NCI-H2196 (cell line): ENCODE data around the gene CENPF.
A peak's percentile ranks its signal among the peaks of the same experiment; 100 is the strongest.

Experiments used
- DNase-seq: peaks from one replicate; lab custom pipeline; 2025; ENCODE audit not compliant: unreplicated experiment; lab: John Stamatoyannopoulos, UW

Gene CENPF

GRCh38 chr1:214617246-214617645 lies 14.3 kb downstream of the CENPF start:
- DNase-seq, result no peak

- DNase-seq, result no peak
These were observed 14.8 kb downstream of the CENPF start for GRCh38 chr1:214617843-214618242.

GRCh38 chr1:214621236-214621635 lies 18.2 kb downstream of the CENPF start:
- no peak for DNase-seq

GRCh38 chr1:214623430-214623829 lies 20.4 kb downstream of the CENPF start:
- DNase-seq, result no peak

GRCh38 chr1:214632091-214632490 lies 29.1 kb downstream of the CENPF start:
- no peak for DNase-seq

GRCh38 chr1:214633686-214634085 lies 30.7 kb downstream of the CENPF start:
- no peak for DNase-seq

GRCh38 chr1:214634267-214634666 lies 31.3 kb downstream of the CENPF start:
- DNase-seq, result no peak

GRCh38 chr1:214635086-214635485 lies 32.1 kb downstream of the CENPF start:
- no peak for DNase-seq

- DNase-seq, result no peak
These were observed 32.5 kb downstream of the CENPF start for GRCh38 chr1:214635506-214635905.

- DNase-seq, result no peak
These were observed 33.4 kb downstream of the CENPF start for GRCh38 chr1:214636436-214636835.

GRCh38 chr1:214637125-214637524 lies 34.1 kb downstream of the CENPF start:
- DNase-seq, result no peak

- peak; percentile 11 for DNase-seq
These were observed 34.9 kb downstream of the CENPF start for GRCh38 chr1:214637722-214638458.

- DNase-seq, result no peak
These were observed 35.4 kb downstream of the CENPF start for GRCh38 chr1:214638459-214638807.

GRCh38 chr1:214638997-214639396 lies 36.0 kb downstream of the CENPF start:
- no peak for DNase-seq

GRCh38 chr1:214640431-214641213 lies 37.6 kb downstream of the CENPF start:
- DNase-seq, result no peak

GRCh38 chr1:214641214-214641895 lies 38.4 kb downstream of the CENPF start:
- DNase-seq, result no peak

- DNase-seq, result no peak
These were observed 40.0 kb downstream of the CENPF start for GRCh38 chr1:214643030-214643429.

- DNase-seq, result no peak
These were observed 42.7 kb downstream of the CENPF start for GRCh38 chr1:214645712-214646111.

- no peak for DNase-seq
These were observed 45.8 kb downstream of the CENPF start for GRCh38 chr1:214648801-214649200.

GRCh38 chr1:214649607-214650006 lies 46.6 kb downstream of the CENPF start:
- no peak for DNase-seq

- no peak for DNase-seq
These were observed 47.7 kb downstream of the CENPF start for GRCh38 chr1:214650664-214651063.

- DNase-seq, result no peak
These were observed 54.3 kb downstream of the CENPF start for GRCh38 chr1:214657299-214657698.
